Heart right ventricle (tissue), 16 donors: ENCODE measurements around the gene ABHD1. TPM values are rescaled to one million over a fixed set of nuclear protein-coding genes. Genes with fewer than 3 reads are reported as not detected.

ENCODE experiments used
- ATAC-seq, 8 donors: fragments of 200-7000 bp; cut with Tn5 transposase; one replicate each; pipeline ENCODE4 v1.9.1; 2020; ENCODE audit warnings: mild to moderate bottlenecking in 8 of 8, moderate library complexity in 8 of 8, moderate number of reproducible peaks in 1 of 8
- DNase-seq, 2 donors: peaks; one replicate each; pipeline ENCODE4 v3.0.0-alpha.2; 2020
- H3K27ac ChIP-seq, 10 donors: fragments of 200-600 bp; sonication (generic) in 2 of 10; one replicate each; pipeline versions ENCODE4 v1.5.0 to v1.8.0; 2020 to 2022; ENCODE audit warnings: mild to moderate bottlenecking in 3 of 10
- H3K27me3 ChIP-seq, 7 donors: fragments of 200-600 bp; one replicate each; pipeline ENCODE4 v1.8.0; 2021 to 2022; ENCODE audit warnings: mild to moderate bottlenecking in 2 of 7
- H3K36me3 ChIP-seq, 9 donors: fragments of 200-600 bp; sonication (generic) in 1 of 9; one replicate each; pipeline versions ENCODE4 v1.5.0 to v1.8.0; 2020 to 2022; ENCODE audit warnings: mild to moderate bottlenecking in 2 of 9
- H3K4me1 ChIP-seq, 9 donors: fragments of 200-600 bp; sonication (generic) in 1 of 9; one replicate each; pipeline versions ENCODE4 v1.5.0 to v1.8.0; 2020 to 2022; ENCODE audit warnings: mild to moderate bottlenecking in 4 of 9
- H3K4me3 ChIP-seq, 10 donors: fragments of 200-600 bp; sonication (generic) in 2 of 10; one replicate each; pipeline versions ENCODE4 v1.5.0 to v1.8.0; 2020 to 2022; ENCODE audit warnings: mild to moderate bottlenecking in 7 of 10, moderate library complexity in 2 of 10
- H3K9me3 ChIP-seq, 11 donors: fragments of 200-600 bp in 10 of 11; sonication (generic) in 2 of 11; one replicate each; pipeline versions ENCODE4 v1.5.0 to v1.8.0; 2013 to 2022; ENCODE audit warnings: mild to moderate bottlenecking in 2 of 11, control low read depth in 1 of 11, moderate library complexity in 1 of 11
- CTCF ChIP-seq, 9 donors: fragments of 200-600 bp; sonication (generic) in 2 of 9; IDR thresholded peaks; one replicate each; pipeline versions ENCODE4 v1.5.0 to v1.8.0; 2021 to 2022; ENCODE audit warnings: antibody characterized with exemption in 9 of 9, mild to moderate bottlenecking in 5 of 9, moderate library complexity in 1 of 9
- WGBS, 2 donors: extraction: QIAGEN DNeasy Blood & Tissue Kit; methylation state at CpG; one replicate each; pipeline ENCODE4 v1.1.7; 2013; ENCODE audit warnings: inconsistent platforms in 1 of 2; 5-methylcytosine and 5-hydroxymethylcytosine counted together
- intact Hi-C, 10 donors: fragments of 100-400 bp; cut with DNase I; formaldehyde crosslinking; loops; one replicate each; pipeline versions ENCODE4 v1.11.1 to v1.14.2; 2022
- polyA plus RNA-seq, 2 donors: library from polyadenylated mRNA; stranded (reverse); fragments of 200-250 nt; gene quantifications; one replicate each; pipeline ENCODE4 v1.2.3, GENCODE V29; 2013
- total RNA-seq, 10 donors: library from RNA; stranded (reverse); fragmentation: NEBNext Ultra II Directional in 3 of 10; extraction: Animal tissue kit (Norgen Biotek cat#: 25700) in 3 of 10; gene quantifications; one replicate each; pipeline versions ENCODE4 v1.2.1 to v1.2.4, GENCODE V29; 2021 to 2023
- donor health status: Arrhythmogenic right ventricular cardiomyopathy.
- donor health status: ischemic (EF 13 %, LVEDD 7.1; RV severe dilation, severe dysfunction).
- donor health status: healthy with polysubstance abuse.
- donor health status: DM: no; HTN: yes; CAD: no.
- donor health status: DM: no; HTN: no; CAD: no.
- donor health status: ischemic (EF 25% LVEDD 6.9; RV normal size, moderate dysfunction).
- donor health status: ischemic (EF 25% LVEDD 5.7; RV mildly dilated, moderate dysfunction).
- donor health status: healthy.
- donor health status: DM: yes; HTN: yes; CAD: no.
- donor health status: Ischemic cardiomyopathy.
- donor health status: ischemic (EF 35%, LVEDD 5.7; RV mildly dilated, moderate dysfunction).
- donor health status: nonischemic (EF 11% LVEDD 7.7; RV severe dilation, severe dysfunction).
- donor health status: DM: yes; HTN: yes; CAD: no.
- donor health status: PGD.
- donor health status: ischemic (EF 29% LVEDD 5.4; RV normal size, mild dysfunction).
- donor health status: nonischemic (EF 23%, LVEDD 6.1; RV moderate dilation, normal function).

The ABHD1 gene
- total and polyA plus RNA-seq, 12 donors, result 0.29 to 12.1 (median 2.5) TPM

GRCh38 chr2:27148801-27149439, 25.3 kb downstream of the ABHD1 start, which contains the start of gene TCF23:
TSS of gene TCF23 (plus strand) at chr2:27149004. CDS start at chr2:27149134, 130 bp downstream.
- 55 to 59% methylated on average over 12 of the region's 12 CpGs for WGBS, 2 donors

GRCh38 chr2:27149570-27150405, 26.2 kb downstream of the ABHD1 start:
- no peaks in the 10 kb centered on the region for H3K36me3 ChIP-seq
- intact Hi-C loops, result loop anchor here in 1 of 10 donors (5.0 kb wide), 1 partner anchor 42 kb away; no protein-coding TSS in a partner anchor
- H3K4me1 ChIP-seq, result no peaks in the 10 kb centered on the region
- no peak for TF ChIP-seq CTCF (IDR thresholded peaks at IDR 0.05)
- peak in 4 of 8 donors; percentile 8 to 38 (median 26) for ATAC-seq
- H3K4me3 ChIP-seq, result no peak overlapping the region
- peaks cover 0 to 12% (median 0%) of the 10 kb centered on the region in 7 donors for H3K27me3 ChIP-seq
- 83 to 89% methylated on average over 29 of the region's 29 CpGs for WGBS, 2 donors
- H3K27ac ChIP-seq, result no peak overlapping the region
- DNase-seq, result no peak
- H3K9me3 ChIP-seq, result no peaks in the 10 kb centered on the region

More at GRCh38 chr2:27148801-27149439, 25.3 kb downstream of the ABHD1 start, which contains the start of gene TCF23:
- no peak within 1 kb of the TSS for H3K4me3 ChIP-seq
- no peaks in the 10 kb centered on the region for H3K4me1 ChIP-seq
- no peaks in the 10 kb centered on the region for H3K36me3 ChIP-seq
- DNase-seq (no peak), ATAC-seq (peak in 4 of 8 donors; percentile 24 to 63 (median 33))
- no peak for TF ChIP-seq CTCF (IDR thresholded peaks at IDR 0.05)
- H3K9me3 ChIP-seq, result no peaks in the 10 kb centered on the region
- H3K27me3 ChIP-seq, result peaks cover 0 to 12% (median 0%) of the 10 kb centered on the region in 7 donors
- intact Hi-C loops, result no loop called here
- no peak within 1 kb of the TSS for H3K27ac ChIP-seq

GRCh38 chr2:27150639-27151230, 27.1 kb downstream of the ABHD1 start:
- Histone ChIP-seq H3K27ac (no peak overlapping the region), H3K4me1 (no peaks in the 10 kb centered on the region), H3K4me3 (no peak overlapping the region), H3K36me3 (no peaks in the 10 kb centered on the region), H3K27me3 (peaks cover 0 to 12% (median 0%) of the 10 kb centered on the region in 7 donors), H3K9me3 (no peaks in the 10 kb centered on the region)
- 83 to 84% methylated on average over 8 of the region's 8 CpGs for WGBS, 2 donors
- TF ChIP-seq CTCF (IDR thresholded peaks at IDR 0.05), result no peak
- no peak for ATAC-seq
- intact Hi-C loops, result loop anchor here in 1 of 10 donors (5.0 kb wide), 1 partner anchor 43 kb away; no protein-coding TSS in a partner anchor
- no peak for DNase-seq
